22Rv1 (cell line): Measurements from ENCODE around the gene ROR1.

Experiments
- CTCF ChIP-seq: fragments of 450-650 bp; IDR thresholded peaks from 2 replicates; pipeline ENCODE4 v1.5.1; 2017; ENCODE audit warnings: mild to moderate bottlenecking
- ZFX ChIP-seq: fragments of 450-650 bp; IDR thresholded peaks from 2 replicates; pipeline ENCODE4 v1.6.1; 2017; ENCODE audit warnings: antibody characterized with exemption, borderline replicate concordance

GRCh38 chr1:64001038-64001437, 227.2 kb downstream of the ROR1 start:
- TF ChIP-seq CTCF (no peak), ZFX (no peak)
